A549 (cell line): ENCODE results near the gene IFNL3.

Source experiments
- CEBPB ChIP-seq, 2 experiments: fragments of >200 bp in 1 of 2; sonication (Bioruptor Twin) in 1 of 2; formaldehyde crosslinking in 1 of 2; IDR thresholded peaks; 2 replicates each; pipeline ENCODE4 v1.6.1; 2012 to 2016
- CTCF ChIP-seq: fragments of >200 bp; sonication (Bioruptor Twin); formaldehyde crosslinking; IDR thresholded peaks from 3 replicates; pipeline ENCODE4 v1.5.1; 2016
- EHMT2 ChIP-seq: fragments of 200-600 bp; sonication (generic); IDR thresholded peaks from 2 replicates; pipeline ENCODE4 v1.6.1; 2016; ENCODE audit warnings: antibody characterized with exemption, low read depth, mild to moderate bottlenecking, moderate library complexity
- ESRRA ChIP-seq: fragments of 150-350 bp; IDR thresholded peaks from 2 replicates; pipeline ENCODE4 v1.6.1; 2014; ENCODE audit warnings: mild to moderate bottlenecking, low read length, borderline replicate concordance
- HES2 ChIP-seq: fragments of >200 bp; sonication (Bioruptor Twin); formaldehyde crosslinking; IDR thresholded peaks from 2 replicates; pipeline ENCODE4 v1.6.1; 2016
- HOXB13 ChIP-seq: fragments of 250-450 bp; sonication (Bioruptor Pico); IDR thresholded peaks from 2 replicates; pipeline ENCODE4 v1.5.0; 2020; ENCODE audit warnings: low read depth, mild to moderate bottlenecking, moderate library complexity
- JUN ChIP-seq, 2 experiments: fragments of >200 bp; sonication (Bioruptor Twin); formaldehyde crosslinking; IDR thresholded peaks; 2 replicates in 1 of 2; 3 replicates in 1 of 2; pipeline ENCODE4 v1.6.1; 2016 to 2017
- MAX ChIP-seq: IDR thresholded peaks from 2 replicates; pipeline ENCODE4 v1.6.1; 2012
- PBX3 ChIP-seq: IDR thresholded peaks from 2 replicates; pipeline ENCODE4 v1.6.1; 2012
- POLR2A ChIP-seq: IDR thresholded peaks from 2 replicates; pipeline ENCODE4 v1.6.1; 2012; ENCODE audit warnings: mild to moderate bottlenecking, low read length
- RCOR1 ChIP-seq: fragments of 150-350 bp; IDR thresholded peaks from 2 replicates; pipeline ENCODE4 v1.6.1; 2014; ENCODE audit warnings: antibody characterized with exemption, low read length, low read depth
- REST ChIP-seq: fragments of 200-600 bp; sonication (generic); IDR thresholded peaks from 2 replicates; pipeline ENCODE4 v1.6.1; 2016; ENCODE audit warnings: antibody characterized with exemption, mild to moderate bottlenecking, moderate library complexity
- SREBF2 ChIP-seq: fragments of 450-650 bp; IDR thresholded peaks from 2 replicates; pipeline ENCODE4 v1.6.1; 2014; ENCODE audit warnings: mild to moderate bottlenecking, moderate library complexity
- USF2 ChIP-seq: fragments of 450-650 bp; IDR thresholded peaks from 2 replicates; pipeline ENCODE4 v1.6.1; 2014; ENCODE audit warnings: antibody characterized with exemption

GRCh38 chr19:39238209-39238608 lies 6.6 kb downstream of the IFNL3 start:
- no peak for TF ChIP-seq HES2
- TF ChIP-seq CTCF = no peak
- TF ChIP-seq HOXB13 (CRISPR knock-in tag) = no peak
- TF ChIP-seq MAX = no peak
- no peak for TF ChIP-seq POLR2A
- no peak for TF ChIP-seq CEBPB (IDR thresholded peaks at IDR 0.05)
- no peak for TF ChIP-seq USF2
- TF ChIP-seq ESRRA = no peak
- no peak for TF ChIP-seq SREBF2
- TF ChIP-seq REST = no peak
- TF ChIP-seq PBX3 = no peak
- no peak for TF ChIP-seq RCOR1
- TF ChIP-seq EHMT2 = no peak
- TF ChIP-seq JUN (IDR thresholded peaks at IDR 0.05) = no peak
